ENCODE results near the gene FHIP2A.

DNA sequence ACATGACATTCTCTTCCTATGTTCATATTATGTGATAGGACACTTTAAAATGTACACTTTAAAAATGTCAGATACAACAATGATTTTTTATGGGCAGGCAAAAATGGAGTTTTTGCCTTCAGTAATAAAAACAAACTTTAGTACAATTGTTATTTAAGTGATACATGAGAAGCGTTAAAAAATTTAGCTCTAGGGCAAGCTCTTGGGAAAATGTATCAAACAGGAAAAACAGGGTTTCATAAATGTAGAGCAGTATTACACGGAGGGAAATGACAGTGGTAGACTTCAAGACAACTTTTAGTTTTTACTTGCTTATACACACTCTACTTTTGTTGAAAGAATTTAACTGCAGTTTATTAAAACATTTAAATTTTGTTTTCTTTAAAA, 1.5 kb downstream of the FHIP2A start:
- TF ChIP-seq, protein P1, sequence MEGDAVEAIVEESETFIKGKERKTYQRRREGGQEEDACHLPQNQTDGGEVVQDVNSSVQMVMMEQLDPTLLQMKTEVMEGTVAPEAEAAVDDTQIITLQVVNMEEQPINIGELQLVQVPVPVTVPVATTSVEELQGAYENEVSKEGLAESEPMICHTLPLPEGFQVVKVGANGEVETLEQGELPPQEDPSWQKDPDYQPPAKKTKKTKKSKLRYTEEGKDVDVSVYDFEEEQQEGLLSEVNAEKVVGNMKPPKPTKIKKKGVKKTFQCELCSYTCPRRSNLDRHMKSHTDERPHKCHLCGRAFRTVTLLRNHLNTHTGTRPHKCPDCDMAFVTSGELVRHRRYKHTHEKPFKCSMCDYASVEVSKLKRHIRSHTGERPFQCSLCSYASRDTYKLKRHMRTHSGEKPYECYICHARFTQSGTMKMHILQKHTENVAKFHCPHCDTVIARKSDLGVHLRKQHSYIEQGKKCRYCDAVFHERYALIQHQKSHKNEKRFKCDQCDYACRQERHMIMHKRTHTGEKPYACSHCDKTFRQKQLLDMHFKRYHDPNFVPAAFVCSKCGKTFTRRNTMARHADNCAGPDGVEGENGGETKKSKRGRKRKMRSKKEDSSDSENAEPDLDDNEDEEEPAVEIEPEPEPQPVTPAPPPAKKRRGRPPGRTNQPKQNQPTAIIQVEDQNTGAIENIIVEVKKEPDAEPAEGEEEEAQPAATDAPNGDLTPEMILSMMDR (IDR thresholded peaks at IDR 0.05; ENCODE audit: borderline replicate concordance, extremely low read depth, low read length, poor library complexity, severe bottlenecking) = no peak
- TF ChIP-seq EZH2 (IDR thresholded peaks at IDR 0.05; ENCODE audit: borderline replicate concordance, low read depth, low read length, severe bottlenecking) = no peak

Measured in DND-41 (cell line).